ENCODE results near the gene GDF10.

The GDF10 gene

GRCh38 chr10:47295411-47295810 is 4.6 kb upstream of the GDF10 start:
- no peak for DNase-seq

GRCh38 chr10:47296156-47296894 is 3.7 kb upstream of the GDF10 start:
- DNase-seq, result no peak

- DNase-seq, result no peak
These were observed 3.1 kb upstream of the GDF10 start for GRCh38 chr10:47296941-47297340.

GRCh38 chr10:47297866-47298540 is 2.0 kb upstream of the GDF10 start:
- no peak for DNase-seq

GRCh38 chr10:47298715-47299114 is 1.3 kb upstream of the GDF10 start:
- DNase-seq, result no peak

GRCh38 chr10:47300429-47300931 is 483 bp downstream of the GDF10 start:
- DNase-seq, result no peak

- DNase-seq, result no peak
These were observed 1.8 kb downstream of the GDF10 start for GRCh38 chr10:47301833-47302232.

GRCh38 chr10:47303105-47303504 is 3.1 kb downstream of the GDF10 start:
- DNase-seq, result no peak

GRCh38 chr10:47303866-47304265 is 3.9 kb downstream of the GDF10 start:
- DNase-seq, result no peak

- no peak for DNase-seq
These were observed 5.6 kb downstream of the GDF10 start for GRCh38 chr10:47305566-47305965.

GRCh38 chr10:47306387-47307210 is 6.6 kb downstream of the GDF10 start:
- DNase-seq, result no peak

- DNase-seq, result no peak
These were observed 7.4 kb downstream of the GDF10 start for GRCh38 chr10:47307381-47307780.

GRCh38 chr10:47308775-47309174 is 8.8 kb downstream of the GDF10 start:
- no peak for DNase-seq

GRCh38 chr10:47309408-47310089 is 9.6 kb downstream of the GDF10 start:
- DNase-seq, result peak in 1 of 2 donors; percentile 3

- DNase-seq, result no peak
These were observed 10.1 kb downstream of the GDF10 start for GRCh38 chr10:47310090-47310505.

GRCh38 chr10:47311193-47311931 is 11.4 kb downstream of the GDF10 start:
- peak; percentile 43 to 59 for DNase-seq

GRCh38 chr10:47311932-47312662 is 12.1 kb downstream of the GDF10 start:
- DNase-seq, result peak; percentile 83 to 84

- DNase-seq, result no peak
These were observed 12.6 kb downstream of the GDF10 start for GRCh38 chr10:47312663-47312995.

GRCh38 chr10:47314416-47314970 is 14.5 kb downstream of the GDF10 start:
- no peak for DNase-seq

- no peak for DNase-seq
These were observed 15.4 kb downstream of the GDF10 start for GRCh38 chr10:47315421-47315820.

- DNase-seq, result no peak
These were observed 16.1 kb downstream of the GDF10 start for GRCh38 chr10:47316131-47316530.
